HEK293T (cell line): ENCODE results near the gene ULK1.

Experiments used
- CTCF ChIA-PET: fragments of 350-600 bp; formaldehyde crosslinking; extraction: SDS; loops from one replicate; lab custom pipeline; 2021; ENCODE audit warnings: antibody characterized with exemption, inconsistent platforms; lab: Yijun Ruan, JAX
- POLR2A ChIA-PET: fragments of 350-600 bp; formaldehyde crosslinking; extraction: SDS; loops from one replicate; lab custom pipeline; 2020; ENCODE audit warnings: antibody characterized with exemption, inconsistent platforms; lab: Yijun Ruan, JAX
- DNase-seq: peaks from one replicate; pipeline ENCODE4 v3.0.0; 2012; ENCODE audit warnings: mixed read lengths; ENCODE audit errors: extremely low spot score
- ARNT ChIP-seq: fragments of 450-650 bp; IDR thresholded peaks from 2 replicates; pipeline ENCODE4 v1.6.1; 2017; ENCODE audit warnings: mild to moderate bottlenecking
- BHLHE40 ChIP-seq: fragments of 450-650 bp; IDR thresholded peaks from 2 replicates; pipeline ENCODE4 v1.6.1; 2016; ENCODE audit warnings: mild to moderate bottlenecking, moderate library complexity, borderline replicate concordance
- CTBP1 ChIP-seq: fragments of 450-650 bp; IDR thresholded peaks from 2 replicates; pipeline ENCODE4 v1.6.1; 2016; ENCODE audit warnings: borderline replicate concordance
- ELF4 ChIP-seq: fragments of 450-650 bp; IDR thresholded peaks from 2 replicates; pipeline ENCODE4 v1.6.1; 2017; ENCODE audit warnings: antibody characterized with exemption
- FOXA1 ChIP-seq: fragments of 450-650 bp; IDR thresholded peaks from 2 replicates; pipeline ENCODE4 v1.6.1; 2016; ENCODE audit warnings: mild to moderate bottlenecking
- FOXK2 ChIP-seq: fragments of 450-650 bp; IDR thresholded peaks from 2 replicates; pipeline ENCODE4 v1.6.1; 2016; ENCODE audit warnings: mild to moderate bottlenecking
- FOXM1 ChIP-seq: fragments of 450-650 bp; IDR thresholded peaks from 2 replicates; pipeline ENCODE4 v1.6.1; 2017; ENCODE audit warnings: mild to moderate bottlenecking, borderline replicate concordance
- HDGF ChIP-seq: fragments of 450-650 bp; IDR thresholded peaks from 2 replicates; pipeline ENCODE4 v1.6.1; 2017; ENCODE audit warnings: antibody characterized with exemption, borderline replicate concordance
- L3MBTL2 ChIP-seq: fragments of 450-650 bp; conservative IDR thresholded peaks from 2 replicates; pipeline ENCODE4 v1.6.1; 2016; ENCODE audit warnings: mild to moderate bottlenecking
- LEF1 ChIP-seq: fragments of 450-650 bp; IDR thresholded peaks from 2 replicates; pipeline ENCODE4 v1.6.1; 2017; ENCODE audit warnings: mild to moderate bottlenecking, borderline replicate concordance
- NFRKB ChIP-seq: fragments of 450-650 bp; IDR thresholded peaks from 2 replicates; pipeline ENCODE4 v1.6.1; 2016; ENCODE audit warnings: mild to moderate bottlenecking, moderate library complexity
- PKNOX1 ChIP-seq: fragments of 450-650 bp; IDR thresholded peaks from 2 replicates; pipeline ENCODE4 v1.6.1; 2016
- SP1 ChIP-seq: fragments of 450-650 bp; IDR thresholded peaks from 2 replicates; pipeline ENCODE4 v1.6.1; 2017
- SUZ12 ChIP-seq: fragments of 450-650 bp; IDR thresholded peaks from 2 replicates; pipeline ENCODE4 v1.6.1; 2016; ENCODE audit warnings: mild to moderate bottlenecking
- TARDBP ChIP-seq: fragments of 450-650 bp; IDR thresholded peaks from 2 replicates; pipeline ENCODE4 v1.6.1; 2016
- ZNF384 ChIP-seq: fragments of 450-650 bp; IDR thresholded peaks from 2 replicates; pipeline ENCODE4 v1.6.1; 2016

Gene ULK1

DNA sequence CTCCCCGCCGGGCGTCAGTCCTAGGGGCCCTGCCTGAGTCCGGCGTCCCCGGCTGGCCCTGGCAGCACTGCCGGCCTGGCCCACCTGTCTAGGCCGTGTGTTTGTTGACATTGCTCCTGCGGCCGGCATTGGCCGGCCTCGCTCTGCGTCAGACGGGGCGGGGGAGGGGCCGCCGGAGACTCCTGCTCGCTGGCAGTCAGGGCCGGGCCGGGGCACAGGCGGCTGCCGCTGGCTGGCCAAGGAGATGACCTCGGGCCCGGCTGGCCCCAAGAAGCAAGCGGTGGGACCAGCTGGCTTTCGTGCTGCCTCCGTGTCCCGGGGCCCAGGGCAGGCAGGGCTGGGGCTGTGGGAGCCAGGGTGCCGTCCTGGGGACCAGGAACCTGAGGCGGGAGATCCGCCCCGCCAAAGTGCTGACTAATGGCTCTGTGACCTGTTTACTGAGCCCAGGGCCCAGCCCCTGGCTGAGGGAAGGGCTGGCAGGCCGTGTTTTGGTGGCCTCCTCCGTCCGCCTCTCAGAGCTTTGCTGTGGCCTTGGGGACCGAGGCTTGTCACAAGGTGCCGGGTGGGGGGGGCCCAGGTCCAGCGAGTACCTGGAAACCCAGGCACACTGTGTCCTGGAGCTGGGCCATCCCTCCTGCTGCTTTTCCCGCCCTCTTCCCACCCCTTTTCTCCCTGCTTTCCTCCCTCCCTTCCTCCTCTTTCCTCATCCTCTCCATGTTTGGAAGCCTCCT, 1.8 kb downstream of the ULK1 start:
- ChIA-PET POLR2A (no interaction called here), CTCF (no interaction called here)
- DNase-seq = peak; percentile 82
- TF ChIP-seq CTBP1 (no peak), BHLHE40 (no peak), HDGF (no peak), FOXK2 (no peak), ZNF384 (no peak), SUZ12 (no peak), FOXM1 (no peak), NFRKB (no peak)

DNA sequence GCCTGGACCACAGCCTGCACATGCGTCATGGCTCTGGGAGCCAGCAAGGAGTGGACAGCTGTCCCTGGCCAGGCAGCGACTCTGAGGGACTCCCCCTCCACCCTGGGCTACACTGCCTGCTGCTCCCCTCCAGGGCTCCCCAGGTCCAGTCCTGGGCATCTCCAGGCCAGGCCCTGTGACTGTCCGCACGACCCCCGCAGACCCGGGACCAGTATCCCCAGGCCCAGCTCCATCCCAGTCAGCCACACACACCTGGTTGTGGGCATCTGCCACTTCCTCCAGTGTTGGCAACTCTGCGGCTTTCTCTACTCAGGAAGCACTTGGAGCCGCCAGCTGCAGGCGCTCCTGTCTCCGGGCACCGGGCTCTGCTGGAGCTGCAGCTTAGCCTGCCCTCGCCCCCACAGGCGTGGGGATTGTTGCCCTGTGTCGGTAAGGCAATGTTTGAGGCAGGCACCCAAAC, 2.4 kb downstream of the ULK1 start:
- DNase-seq = no peak
- TF ChIP-seq BHLHE40 (no peak), TARDBP (no peak), NFRKB (no peak), ARNT (no peak), SP1 (no peak), SUZ12 (no peak), HDGF (no peak), L3MBTL2 (no peak), ZNF384 (no peak), PKNOX1 (no peak), LEF1 (no peak), FOXA1 (no peak), ELF4 (no peak), CTBP1 (no peak), FOXM1 (no peak)
- ChIA-PET POLR2A (no interaction called here), CTCF (no interaction called here)

DNA sequence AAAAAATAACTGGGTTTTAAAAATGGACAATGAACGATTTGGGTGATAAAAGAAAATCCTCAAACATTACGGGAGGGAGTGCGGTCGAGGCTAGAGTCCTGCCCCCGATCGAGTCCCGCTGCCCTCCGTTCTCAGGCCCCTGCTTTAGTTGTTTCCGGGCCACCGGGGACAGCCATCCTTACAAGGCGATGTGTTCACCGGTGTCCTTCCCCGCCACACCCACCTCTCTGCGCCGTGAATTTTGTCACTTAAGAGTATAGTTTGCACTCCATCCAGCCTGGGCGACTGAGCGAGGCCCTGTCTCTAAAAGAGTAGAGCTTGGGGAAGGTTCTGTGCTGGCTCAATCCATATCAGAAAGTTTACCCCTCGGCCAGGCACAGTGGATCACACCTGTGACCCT, 2.9 kb downstream of the ULK1 start:
- ChIA-PET CTCF (no interaction called here), POLR2A (no interaction called here)
- no peak for DNase-seq
- TF ChIP-seq ELF4 (no peak), SP1 (no peak), FOXA1 (no peak), FOXM1 (no peak), ZNF384 (no peak), HDGF (no peak), PKNOX1 (no peak), LEF1 (no peak), CTBP1 (no peak), L3MBTL2 (no peak), NFRKB (no peak)

DNA sequence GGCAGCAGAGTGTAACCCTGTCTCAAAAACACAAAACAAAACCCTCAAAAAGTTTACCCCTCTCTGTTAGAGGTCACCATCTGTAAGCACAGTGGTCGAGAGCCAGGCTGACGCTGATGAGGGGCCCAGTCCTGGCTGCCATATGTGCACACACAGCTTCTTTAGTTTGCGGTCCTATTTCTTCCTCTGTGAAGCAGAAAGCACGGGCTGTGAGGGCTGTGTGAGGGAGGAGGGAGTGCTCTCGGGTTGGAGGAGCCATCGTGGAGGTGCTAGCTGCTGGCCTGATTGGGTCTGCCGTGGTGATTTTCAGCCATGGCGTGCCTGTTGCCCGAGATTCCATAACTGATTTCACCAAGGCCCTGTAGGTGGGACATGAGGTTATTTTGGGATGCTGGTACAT, 3.5 kb downstream of the ULK1 start:
- no peak for DNase-seq
- CTCF ChIA-PET = no interaction called here
- no peak for TF ChIP-seq FOXK2
- no peak for TF ChIP-seq SUZ12
- TF ChIP-seq LEF1 = no peak
- TF ChIP-seq NFRKB = no peak
- no peak for TF ChIP-seq ZNF384
- no peak for TF ChIP-seq L3MBTL2
- no peak for TF ChIP-seq TARDBP
- POLR2A ChIA-PET = no interaction called here

- TF ChIP-seq FOXK2 = no peak
- TF ChIP-seq FOXM1 = no peak
- TF ChIP-seq FOXA1 = no peak
- TF ChIP-seq TARDBP = no peak
- no peak for TF ChIP-seq ARNT
- no peak for TF ChIP-seq BHLHE40
- TF ChIP-seq CTBP1 = no peak
- no peak for TF ChIP-seq HDGF
- TF ChIP-seq ZNF384 = no peak
- TF ChIP-seq LEF1 = no peak
- TF ChIP-seq ELF4 = no peak
- TF ChIP-seq SUZ12 = no peak
- TF ChIP-seq L3MBTL2 = no peak
- TF ChIP-seq PKNOX1 = no peak
- TF ChIP-seq SP1 = no peak
- no peak for TF ChIP-seq NFRKB
- no peak for DNase-seq
- POLR2A ChIA-PET = no interaction called here
- CTCF ChIA-PET = no interaction called here
Measured at GRCh38 chr12:131900397-131900796, 6.0 kb downstream of the ULK1 start.
